ENCODE results near the gene SLC41A3.
"Not testable (repeated sequence)": the region's sequence is repeated elsewhere in the genome, so short reads cannot be mapped to it uniquely, and the experiment has no call there.

Gene SLC41A3

DNA sequence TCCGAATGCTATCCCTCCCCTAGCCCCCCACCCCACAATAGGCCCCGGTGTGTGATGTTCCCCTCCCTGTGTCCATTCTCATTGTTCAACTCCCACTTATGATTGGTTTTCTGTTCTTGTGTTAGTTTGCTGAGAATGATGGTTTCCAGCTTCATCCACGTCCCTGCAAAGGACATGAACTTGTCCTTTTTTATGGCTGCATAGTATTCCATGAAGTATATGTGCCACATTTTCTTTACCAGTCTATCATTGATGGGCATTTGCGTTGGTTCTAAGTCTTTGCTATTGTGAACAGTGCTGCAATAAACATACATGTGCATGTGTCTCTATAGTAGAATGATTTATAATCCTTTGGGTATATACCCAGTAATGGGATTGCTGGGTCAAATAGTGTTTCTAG is 126.9 kb downstream of the SLC41A3 start:
- not testable (repeated sequence) for DNase-seq (ENCODE audit: low read depth)
